Hematopoietic multipotent progenitor cell (in vitro differentiated cells): ENCODE data around the gene CLDND2. TPM values are rescaled to one million over a fixed set of nuclear protein-coding genes. Genes with fewer than 3 reads are reported as not detected.
A peak's percentile ranks its signal among the peaks of the same experiment; 100 is the strongest.

ENCODE experiments used
- DNase-seq, 3 donors: peaks; one replicate each; pipeline ENCODE4 v3.0.0-alpha.2; 2011 to 2015; ENCODE audit warnings: low read depth in 2 of 3, low spot score in 2 of 3
- total RNA-seq: library from RNA; depleted of rRNA; stranded (reverse); fragments of >200 nt; gene quantifications from one replicate; pipeline ENCODE4 v1.2.3, GENCODE V29; 2012

CLDND2 gene
- total RNA-seq, 1 donor: not detected

GRCh38 chr19:51357952-51358351 lies 10.9 kb downstream of the CLDND2 start:
- DNase-seq: no peak

- no peak for DNase-seq
Observed at GRCh38 chr19:51356159-51356801, 12.5 kb downstream of the CLDND2 start.

GRCh38 chr19:51354742-51355148 lies 14.1 kb downstream of the CLDND2 start:
- DNase-seq: no peak

- no peak for DNase-seq
Observed at GRCh38 chr19:51354103-51354741, 14.6 kb downstream of the CLDND2 start.

- DNase-seq: no peak
Observed at GRCh38 chr19:51352783-51353360, 15.9 kb downstream of the CLDND2 start.

- DNase-seq: no peak
Observed at GRCh38 chr19:51351266-51351990, 17.4 kb downstream of the CLDND2 start.

GRCh38 chr19:51347209-51347928 lies 21.4 kb downstream of the CLDND2 start:
- DNase-seq: no peak

- no peak for DNase-seq
Observed at GRCh38 chr19:51346742-51347141, 22.1 kb downstream of the CLDND2 start.

GRCh38 chr19:51345076-51345620 lies 23.7 kb downstream of the CLDND2 start:
- no peak for DNase-seq

GRCh38 chr19:51342631-51343569 lies 25.9 kb downstream of the CLDND2 start:
- DNase-seq: no peak

- DNase-seq: no peak
Observed at GRCh38 chr19:51341976-51342580, 26.7 kb downstream of the CLDND2 start, which contains the start of gene VSIG10L. TSS of gene VSIG10L (minus strand) at chr19:51342139. CDS start at chr19:51342124, 15 bp downstream.

- no peak for DNase-seq
Observed at GRCh38 chr19:51341066-51341465, 27.7 kb downstream of the CLDND2 start.

GRCh38 chr19:51339687-51340656 lies 28.8 kb downstream of the CLDND2 start:
- DNase-seq: peak; percentile 62 to 93 (median 90)

GRCh38 chr19:51339313-51339686 lies 29.5 kb downstream of the CLDND2 start:
- no peak for DNase-seq

- DNase-seq: peak; percentile 68 to 88 (median 84)
Observed at GRCh38 chr19:51338563-51339312, 30.1 kb downstream of the CLDND2 start.

- no peak for DNase-seq
Observed at GRCh38 chr19:51337861-51338562, 30.8 kb downstream of the CLDND2 start.
